Astrocyte (in vitro differentiated cells and primary cell): Measurements from ENCODE around the gene TBRG4. TPM values are rescaled to one million over a fixed set of nuclear protein-coding genes. Genes with fewer than 3 reads are reported as not detected.

Experiments
- DNase-seq: peaks from one replicate; pipeline ENCODE4 v3.0.0-alpha.2; 2010; ENCODE audit warnings: low read depth
- FAIRE-seq: peaks from 2 replicates; lab custom pipeline; 2011; peaks lifted over from hg19 to GRCh38; lab: Jason Lieb, UNC
- H2AFZ ChIP-seq: 2 replicates; pipeline ENCODE4 v1.6.0; 2012; ENCODE audit warnings: low read depth, low read length, inconsistent platforms
- H3K27ac ChIP-seq: 2 replicates; pipeline ENCODE4 v1.5.1; 2011; ENCODE audit warnings: low read depth, low read length, inconsistent platforms
- H3K27me3 ChIP-seq: 2 replicates; pipeline ENCODE4 v1.6.0; 2011; ENCODE audit warnings: low read length, inconsistent platforms; ENCODE audit not compliant: insufficient read depth
- H3K36me3 ChIP-seq: 2 replicates; pipeline ENCODE4 v1.5.1; 2011; ENCODE audit warnings: low read length, inconsistent platforms; ENCODE audit not compliant: insufficient read depth
- H3K4me1 ChIP-seq: 2 replicates; pipeline ENCODE4 v1.5.1; 2011; ENCODE audit warnings: low read length, inconsistent platforms; ENCODE audit not compliant: insufficient read depth
- H3K4me2 ChIP-seq: 2 replicates; pipeline ENCODE4 v1.6.0; 2012; ENCODE audit warnings: low read length, inconsistent platforms
- H3K4me3 ChIP-seq: 2 replicates; pipeline ENCODE4 v1.5.1; 2011; ENCODE audit warnings: low read depth, mild to moderate bottlenecking, low read length, inconsistent platforms; ENCODE audit not compliant: insufficient read depth
- H3K79me2 ChIP-seq: 2 replicates; pipeline ENCODE4 v1.6.0; 2012; ENCODE audit warnings: mild to moderate bottlenecking, low read length, inconsistent platforms; ENCODE audit not compliant: insufficient read depth
- H3K9ac ChIP-seq: 2 replicates; pipeline ENCODE4 v1.6.0; 2012; ENCODE audit warnings: mild to moderate bottlenecking, low read length, inconsistent platforms
- H3K9me3 ChIP-seq: 2 replicates; pipeline ENCODE4 v1.5.1; 2012; ENCODE audit warnings: low read depth, mild to moderate bottlenecking, low read length, inconsistent platforms; ENCODE audit not compliant: insufficient read depth
- H4K20me1 ChIP-seq: 2 replicates; pipeline ENCODE4 v1.6.0; 2012; ENCODE audit warnings: low read length, inconsistent platforms; ENCODE audit not compliant: insufficient read depth
- H3K27ac Mint-ChIP-seq: one replicate; pipeline ENCODE4 v1.8.0; 2021; ENCODE audit warnings: mild to moderate bottlenecking, mixed read lengths; ENCODE audit not compliant: unreplicated experiment
- H3K27me3 Mint-ChIP-seq: one replicate; pipeline ENCODE4 v1.8.0; 2021; ENCODE audit warnings: low read depth, mixed read lengths; ENCODE audit not compliant: unreplicated experiment
- H3K36me3 Mint-ChIP-seq: one replicate; pipeline ENCODE4 v1.8.0; 2021; ENCODE audit warnings: low read depth, mixed read lengths; ENCODE audit not compliant: unreplicated experiment
- H3K4me1 Mint-ChIP-seq: one replicate; pipeline ENCODE4 v1.8.0; 2021; ENCODE audit warnings: low read depth, mixed read lengths; ENCODE audit not compliant: unreplicated experiment
- H3K4me3 Mint-ChIP-seq: one replicate; pipeline ENCODE4 v1.8.0; 2021; ENCODE audit warnings: mild to moderate bottlenecking, moderate library complexity, mixed read lengths; ENCODE audit not compliant: unreplicated experiment
- H3K9me3 Mint-ChIP-seq: one replicate; pipeline ENCODE4 v1.8.0; 2021; ENCODE audit warnings: mild to moderate bottlenecking, mixed read lengths; ENCODE audit not compliant: unreplicated experiment
- CTCF ChIP-seq: IDR thresholded peaks from 2 replicates; pipeline ENCODE4 v1.5.1; 2011; ENCODE audit warnings: low read depth, mild to moderate bottlenecking, inconsistent platforms, low read length, moderate library complexity; ENCODE audit not compliant: insufficient read depth
- total RNA-seq: library from RNA; stranded (reverse); gene quantifications from 2 replicates; pipeline ENCODE4 v1.2.1, GENCODE V29; 2021

The TBRG4 gene
- total RNA-seq, 1 donor from 2014 or later, result 65.2 TPM

GRCh38 chr7:45050198-45050597 is 61.3 kb downstream of the TBRG4 start:
- no peaks in the 10 kb centered on the region for H3K4me1 Mint-ChIP-seq
- Histone ChIP-seq H3K36me3 (peaks cover 6% of the 10 kb centered on the region), H3K4me3 (no peak overlapping the region), H3K9ac (no peak overlapping the region), H3K79me2 (peaks cover 20% of the 10 kb centered on the region), H3K27ac (no peak overlapping the region), H3K4me1 (no peaks in the 10 kb centered on the region), H3K9me3 (no peaks in the 10 kb centered on the region), H2AFZ (no peak overlapping the region), H3K4me2 (no peak overlapping the region), H4K20me1 (peaks cover 44% of the 10 kb centered on the region), H3K27me3 (no peaks in the 10 kb centered on the region)
- FAIRE-seq, result no peak
- H3K36me3 Mint-ChIP-seq, result peaks cover 11% of the 10 kb centered on the region
- H3K4me3 Mint-ChIP-seq, result no peak overlapping the region
- H3K27me3 Mint-ChIP-seq, result no peaks in the 10 kb centered on the region
- no peak for DNase-seq
- no peak overlapping the region for H3K27ac Mint-ChIP-seq
- no peak for TF ChIP-seq CTCF
- H3K9me3 Mint-ChIP-seq, result no peaks in the 10 kb centered on the region

Other genes starting within 250 kb of the TBRG4 start
- 23.6 and 26.3 TPM in 2 replicates for gene PURB, start 226.2 kb downstream of the TBRG4 start, total RNA-seq
- 0.11 and 0.19 TPM in 2 replicates for gene MYO1G, start 132.7 kb downstream of the TBRG4 start, total RNA-seq
- 57.6 and 62.0 TPM in 2 replicates for gene CCM2, start 111.5 kb downstream of the TBRG4 start, total RNA-seq
- gene NACAD, start 22.7 kb downstream of the TBRG4 start, total RNA-seq, result 18.3 and 21.6 TPM in 2 replicates
- not detected in 2 replicates for gene RAMP3, start 46.1 kb upstream of the TBRG4 start, total RNA-seq